Mesenchymal stem cell (in vitro differentiated cells and primary cell): ENCODE results near the gene ISCA1. TPM values are rescaled to one million over a fixed set of nuclear protein-coding genes. Genes with fewer than 3 reads are reported as not detected.

Experiments used
- small RNA-seq: library from polyadenylated mRNA; stranded (forward); fragments of <200 nt; extraction: miRNeasy Mini kit (QIAGEN cat#:217004); gene quantifications from one replicate; pipeline ENCODE3, GENCODE V24; 2013; ENCODE audit warnings: low read depth

The ISCA1 gene

Small RNAs within 50 kb of the gene (small RNA-seq; reads per million reads assigned to genes)
- gene AL137849.1 (not detected), gene RN7SKP264 (not detected)
